ENCODE data around the gene PCDHB15. TPM values are rescaled to one million over a fixed set of nuclear protein-coding genes. Genes with fewer than 3 reads are reported as not detected.
"Not testable (repeated sequence)": the region's sequence is repeated elsewhere in the genome, so short reads cannot be mapped to it uniquely, and the experiment has no call there.

Gene PCDHB15
- polyA plus RNA-seq, 1 donor from 2014 or later, result 11.2 TPM

DNA sequence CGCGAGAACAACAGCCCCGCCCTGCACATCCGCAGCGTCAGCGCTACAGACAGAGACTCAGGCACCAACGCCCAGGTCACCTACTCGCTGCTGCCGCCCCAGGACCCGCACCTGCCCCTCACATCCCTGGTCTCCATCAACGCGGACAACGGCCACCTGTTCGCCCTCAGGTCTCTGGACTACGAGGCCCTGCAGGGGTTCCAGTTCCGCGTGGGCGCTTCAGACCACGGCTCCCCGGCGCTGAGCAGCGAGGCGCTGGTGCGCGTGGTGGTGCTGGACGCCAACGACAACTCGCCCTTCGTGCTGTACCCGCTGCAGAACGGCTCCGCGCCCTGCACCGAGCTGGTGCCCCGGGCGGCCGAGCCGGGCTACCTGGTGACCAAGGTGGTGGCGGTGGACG is 29.7 kb upstream of the PCDHB15 start:
- H3K4me2 ChIP-seq (ENCODE audit: low read length); H3K36me3 ChIP-seq (ENCODE audit: insufficient read depth, low read length); H4K20me1 ChIP-seq (ENCODE audit: insufficient read depth); H3K9me2 ChIP-seq (ENCODE audit: insufficient read depth, low read length); H3K79me2 ChIP-seq (replicated peaks; ENCODE audit: insufficient read depth, low read length); H3F3A ChIP-seq (ENCODE audit: insufficient read depth, low read length, poor library complexity, severe bottlenecking); H2AFZ ChIP-seq (ENCODE audit: low read depth, low read length); H3K9ac ChIP-seq (ENCODE audit: low read length); H3K27me3 ChIP-seq (ENCODE audit: insufficient read depth, low read depth, low read length); H3K27ac ChIP-seq (ENCODE audit: low read length); H3K4me3 ChIP-seq (ENCODE audit: low read length): not testable (repeated sequence)
- H3K9me3 ChIP-seq (ENCODE audit: low read length), result peaks cover 13% of the 10 kb centered on the region

GRCh38 chr5:141216035-141216434 is 29.2 kb upstream of the PCDHB15 start:
- H4K20me1 ChIP-seq (ENCODE audit: insufficient read depth); H3K9ac ChIP-seq (ENCODE audit: low read length); H3F3A ChIP-seq (ENCODE audit: insufficient read depth, low read length, poor library complexity, severe bottlenecking); H3K36me3 ChIP-seq (ENCODE audit: insufficient read depth, low read length); H3K9me2 ChIP-seq (ENCODE audit: insufficient read depth, low read length); H3K79me2 ChIP-seq (replicated peaks; ENCODE audit: insufficient read depth, low read length); H2AFZ ChIP-seq (ENCODE audit: low read depth, low read length); H3K27me3 ChIP-seq (ENCODE audit: insufficient read depth, low read depth, low read length); H3K27ac ChIP-seq (ENCODE audit: low read length); H3K4me3 ChIP-seq (ENCODE audit: low read length); H3K4me2 ChIP-seq (ENCODE audit: low read length): not testable (repeated sequence)
- H3K9me3 ChIP-seq (ENCODE audit: low read length), result peaks cover 10% of the 10 kb centered on the region

DNA sequence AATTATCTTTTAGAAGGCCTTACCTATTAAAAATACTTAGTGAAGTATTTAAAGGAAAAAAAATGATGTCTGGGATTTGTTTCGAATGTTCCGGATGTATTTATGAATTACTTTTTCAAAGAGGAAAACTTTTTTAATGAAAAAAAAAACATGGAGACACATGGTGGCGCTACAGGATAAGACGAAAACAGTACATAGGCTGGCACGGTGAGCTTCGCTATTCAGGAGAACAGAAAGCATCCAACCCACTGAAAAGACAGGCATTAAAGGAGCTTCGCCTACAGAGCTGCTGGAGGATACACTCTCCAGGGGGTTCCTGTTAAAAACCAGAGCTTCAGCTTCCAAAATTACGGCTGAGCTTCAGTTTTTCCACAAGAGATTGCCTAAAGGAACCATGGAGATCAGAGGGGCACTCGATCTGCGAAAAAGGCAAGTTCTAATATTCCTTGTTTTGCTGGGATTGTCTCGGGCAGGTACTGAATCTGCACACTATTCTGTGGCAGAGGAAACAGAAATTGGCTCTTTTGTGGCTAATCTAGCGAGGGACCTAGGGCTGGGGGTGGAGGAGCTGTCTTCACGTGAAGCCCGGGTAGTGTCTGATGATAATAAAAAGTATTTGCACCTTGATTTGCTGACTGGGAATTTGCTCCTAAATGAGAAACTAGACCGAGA is 21.9 kb upstream of the PCDHB15 start, which contains the start of gene PCDHB14:
PCDHB14 (plus strand) TSS at position 232 of the 672 bp plus-strand sequence; CDS start at position 395, 163 bp downstream.
- H3K79me2 ChIP-seq (replicated peaks; ENCODE audit: insufficient read depth, low read length), result peaks cover 4% of the 10 kb centered on the region
- H3K4me2 ChIP-seq (ENCODE audit: low read length), result no peak within 1 kb of the TSS
- H2AFZ ChIP-seq (ENCODE audit: low read depth, low read length), result no peak within 1 kb of the TSS
- no peaks in the 10 kb centered on the region for H3F3A ChIP-seq (ENCODE audit: insufficient read depth, low read length, poor library complexity, severe bottlenecking)
- no peak for TF ChIP-seq EP300 (conservative IDR thresholded peaks at IDR 0.05; ENCODE audit: poor library complexity, severe bottlenecking)
- no peak for TF ChIP-seq MXI1 (conservative IDR thresholded peaks at IDR 0.05; ENCODE audit: poor library complexity, severe bottlenecking)
- TF ChIP-seq RAD21 (conservative IDR thresholded peaks at IDR 0.05), result peak; percentile 63
- peak; percentile 48 for TF ChIP-seq SMC3 (conservative IDR thresholded peaks at IDR 0.05; ENCODE audit: poor library complexity)
- TF ChIP-seq, protein P1, sequence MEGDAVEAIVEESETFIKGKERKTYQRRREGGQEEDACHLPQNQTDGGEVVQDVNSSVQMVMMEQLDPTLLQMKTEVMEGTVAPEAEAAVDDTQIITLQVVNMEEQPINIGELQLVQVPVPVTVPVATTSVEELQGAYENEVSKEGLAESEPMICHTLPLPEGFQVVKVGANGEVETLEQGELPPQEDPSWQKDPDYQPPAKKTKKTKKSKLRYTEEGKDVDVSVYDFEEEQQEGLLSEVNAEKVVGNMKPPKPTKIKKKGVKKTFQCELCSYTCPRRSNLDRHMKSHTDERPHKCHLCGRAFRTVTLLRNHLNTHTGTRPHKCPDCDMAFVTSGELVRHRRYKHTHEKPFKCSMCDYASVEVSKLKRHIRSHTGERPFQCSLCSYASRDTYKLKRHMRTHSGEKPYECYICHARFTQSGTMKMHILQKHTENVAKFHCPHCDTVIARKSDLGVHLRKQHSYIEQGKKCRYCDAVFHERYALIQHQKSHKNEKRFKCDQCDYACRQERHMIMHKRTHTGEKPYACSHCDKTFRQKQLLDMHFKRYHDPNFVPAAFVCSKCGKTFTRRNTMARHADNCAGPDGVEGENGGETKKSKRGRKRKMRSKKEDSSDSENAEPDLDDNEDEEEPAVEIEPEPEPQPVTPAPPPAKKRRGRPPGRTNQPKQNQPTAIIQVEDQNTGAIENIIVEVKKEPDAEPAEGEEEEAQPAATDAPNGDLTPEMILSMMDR (IDR thresholded peaks at IDR 0.05; ENCODE audit: poor library complexity, severe bottlenecking), result peak; percentile 55
- TF ChIP-seq, protein P2, sequence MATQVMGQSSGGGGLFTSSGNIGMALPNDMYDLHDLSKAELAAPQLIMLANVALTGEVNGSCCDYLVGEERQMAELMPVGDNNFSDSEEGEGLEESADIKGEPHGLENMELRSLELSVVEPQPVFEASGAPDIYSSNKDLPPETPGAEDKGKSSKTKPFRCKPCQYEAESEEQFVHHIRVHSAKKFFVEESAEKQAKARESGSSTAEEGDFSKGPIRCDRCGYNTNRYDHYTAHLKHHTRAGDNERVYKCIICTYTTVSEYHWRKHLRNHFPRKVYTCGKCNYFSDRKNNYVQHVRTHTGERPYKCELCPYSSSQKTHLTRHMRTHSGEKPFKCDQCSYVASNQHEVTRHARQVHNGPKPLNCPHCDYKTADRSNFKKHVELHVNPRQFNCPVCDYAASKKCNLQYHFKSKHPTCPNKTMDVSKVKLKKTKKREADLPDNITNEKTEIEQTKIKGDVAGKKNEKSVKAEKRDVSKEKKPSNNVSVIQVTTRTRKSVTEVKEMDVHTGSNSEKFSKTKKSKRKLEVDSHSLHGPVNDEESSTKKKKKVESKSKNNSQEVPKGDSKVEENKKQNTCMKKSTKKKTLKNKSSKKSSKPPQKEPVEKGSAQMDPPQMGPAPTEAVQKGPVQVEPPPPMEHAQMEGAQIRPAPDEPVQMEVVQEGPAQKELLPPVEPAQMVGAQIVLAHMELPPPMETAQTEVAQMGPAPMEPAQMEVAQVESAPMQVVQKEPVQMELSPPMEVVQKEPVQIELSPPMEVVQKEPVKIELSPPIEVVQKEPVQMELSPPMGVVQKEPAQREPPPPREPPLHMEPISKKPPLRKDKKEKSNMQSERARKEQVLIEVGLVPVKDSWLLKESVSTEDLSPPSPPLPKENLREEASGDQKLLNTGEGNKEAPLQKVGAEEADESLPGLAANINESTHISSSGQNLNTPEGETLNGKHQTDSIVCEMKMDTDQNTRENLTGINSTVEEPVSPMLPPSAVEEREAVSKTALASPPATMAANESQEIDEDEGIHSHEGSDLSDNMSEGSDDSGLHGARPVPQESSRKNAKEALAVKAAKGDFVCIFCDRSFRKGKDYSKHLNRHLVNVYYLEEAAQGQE (IDR thresholded peaks at IDR 0.05; ENCODE audit: borderline replicate concordance), result no peak
- no peak for TF ChIP-seq EZH2 (IDR thresholded peaks at IDR 0.05; ENCODE audit: borderline replicate concordance, insufficient read depth, low read length, poor library complexity, severe bottlenecking)
- TF ChIP-seq POLR2AphosphoS5 (IDR thresholded peaks at IDR 0.05), result no peak
- no peak for TF ChIP-seq TAF1 (IDR thresholded peaks at IDR 0.05; ENCODE audit: low read depth)
- H3K9me3 ChIP-seq (ENCODE audit: low read length), result no peaks in the 10 kb centered on the region
- H3K36me3 ChIP-seq (ENCODE audit: insufficient read depth, low read length), result no peaks in the 10 kb centered on the region
- H3K4me3 ChIP-seq (ENCODE audit: low read length), result peak within 1 kb of the TSS; percentile 60
- no peaks in the 10 kb centered on the region for H3K9me2 ChIP-seq (ENCODE audit: insufficient read depth, low read length)
- H3K27me3 ChIP-seq (ENCODE audit: insufficient read depth, low read depth, low read length), result no peaks in the 10 kb centered on the region
- peak within 1 kb of the TSS; percentile 46 for H3K27ac ChIP-seq (ENCODE audit: low read length)
- H3K9ac ChIP-seq (ENCODE audit: low read length), result peak within 1 kb of the TSS; percentile 52
- no peaks in the 10 kb centered on the region for H4K20me1 ChIP-seq (ENCODE audit: insufficient read depth)

GRCh38 chr5:141224844-141225243 is 20.4 kb upstream of the PCDHB15 start:
- not testable (repeated sequence) for H3K9ac ChIP-seq (ENCODE audit: low read length); H4K20me1 ChIP-seq (ENCODE audit: insufficient read depth); H3K36me3 ChIP-seq (ENCODE audit: insufficient read depth, low read length); H3K9me2 ChIP-seq (ENCODE audit: insufficient read depth, low read length); H3K79me2 ChIP-seq (replicated peaks; ENCODE audit: insufficient read depth, low read length); H3K4me2 ChIP-seq (ENCODE audit: low read length); H3K9me3 ChIP-seq (ENCODE audit: low read length); H3F3A ChIP-seq (ENCODE audit: insufficient read depth, low read length, poor library complexity, severe bottlenecking); H3K27me3 ChIP-seq (ENCODE audit: insufficient read depth, low read depth, low read length); H3K27ac ChIP-seq (ENCODE audit: low read length); H2AFZ ChIP-seq (ENCODE audit: low read depth, low read length)
- H3K4me3 ChIP-seq (ENCODE audit: low read length), result peak overlapping the region; percentile 60

- H3K79me2 ChIP-seq (replicated peaks; ENCODE audit: insufficient read depth, low read length); H3K9me2 ChIP-seq (ENCODE audit: insufficient read depth, low read length); H3K36me3 ChIP-seq (ENCODE audit: insufficient read depth, low read length); H4K20me1 ChIP-seq (ENCODE audit: insufficient read depth); H3K4me3 ChIP-seq (ENCODE audit: low read length); H3F3A ChIP-seq (ENCODE audit: insufficient read depth, low read length, poor library complexity, severe bottlenecking); H3K27me3 ChIP-seq (ENCODE audit: insufficient read depth, low read depth, low read length); H3K27ac ChIP-seq (ENCODE audit: low read length); H3K9me3 ChIP-seq (ENCODE audit: low read length); H3K4me2 ChIP-seq (ENCODE audit: low read length); H3K9ac ChIP-seq (ENCODE audit: low read length); H2AFZ ChIP-seq (ENCODE audit: low read depth, low read length): not testable (repeated sequence)
Measured at GRCh38 chr5:141225421-141225820, 19.8 kb upstream of the PCDHB15 start.
